GM12873 (cell line): Measurements from ENCODE around the gene MRPS9.

ENCODE experiments used
- TF ChIP-seq, protein P1 (sequence below): IDR thresholded peaks from 2 replicates; pipeline ENCODE4 v1.5.1; 2012; ENCODE audit warnings: low read depth, mild to moderate bottlenecking, moderate library complexity, low read length, control low read depth; ENCODE audit not compliant: insufficient read depth; ENCODE audit errors: missing control alignments

Gene MRPS9

DNA sequence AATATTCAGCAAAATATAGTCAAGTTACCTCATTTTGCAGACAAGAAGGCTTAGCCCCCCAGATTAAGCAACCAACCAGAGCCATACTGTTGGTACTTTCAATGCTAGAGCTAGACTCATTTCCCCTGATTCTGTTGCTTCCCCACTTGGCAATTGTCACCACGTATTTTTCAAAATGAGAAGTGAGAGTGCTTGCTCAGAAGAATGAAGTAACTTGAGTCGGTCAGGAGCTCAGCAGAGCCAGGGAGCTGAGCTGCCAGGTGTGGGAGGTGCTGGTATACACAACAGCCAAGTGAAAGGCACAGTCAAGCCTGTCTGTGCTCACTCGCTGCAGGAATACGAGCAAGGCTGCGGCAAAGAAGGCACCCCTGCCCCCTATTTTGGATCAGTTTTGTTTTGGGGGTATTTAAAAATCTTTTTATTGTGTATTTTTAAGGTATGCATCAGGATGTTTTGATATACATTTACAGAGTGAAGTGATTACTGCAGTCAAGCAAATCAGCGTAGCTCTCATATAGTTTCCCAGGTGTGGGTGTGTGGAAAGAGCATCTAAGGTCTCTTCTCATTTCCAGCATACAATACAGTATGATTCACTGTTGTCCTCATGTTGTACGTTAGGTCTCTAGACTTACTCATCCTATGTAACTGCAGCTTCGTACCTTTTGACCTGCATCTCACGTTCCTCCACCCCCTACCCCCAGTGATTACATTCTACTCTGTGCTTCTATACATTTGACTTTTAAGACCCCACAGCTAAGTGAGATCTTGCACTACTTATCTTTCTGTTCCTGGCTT is 62.4 kb downstream of the MRPS9 start:
- TF ChIP-seq, protein P1, sequence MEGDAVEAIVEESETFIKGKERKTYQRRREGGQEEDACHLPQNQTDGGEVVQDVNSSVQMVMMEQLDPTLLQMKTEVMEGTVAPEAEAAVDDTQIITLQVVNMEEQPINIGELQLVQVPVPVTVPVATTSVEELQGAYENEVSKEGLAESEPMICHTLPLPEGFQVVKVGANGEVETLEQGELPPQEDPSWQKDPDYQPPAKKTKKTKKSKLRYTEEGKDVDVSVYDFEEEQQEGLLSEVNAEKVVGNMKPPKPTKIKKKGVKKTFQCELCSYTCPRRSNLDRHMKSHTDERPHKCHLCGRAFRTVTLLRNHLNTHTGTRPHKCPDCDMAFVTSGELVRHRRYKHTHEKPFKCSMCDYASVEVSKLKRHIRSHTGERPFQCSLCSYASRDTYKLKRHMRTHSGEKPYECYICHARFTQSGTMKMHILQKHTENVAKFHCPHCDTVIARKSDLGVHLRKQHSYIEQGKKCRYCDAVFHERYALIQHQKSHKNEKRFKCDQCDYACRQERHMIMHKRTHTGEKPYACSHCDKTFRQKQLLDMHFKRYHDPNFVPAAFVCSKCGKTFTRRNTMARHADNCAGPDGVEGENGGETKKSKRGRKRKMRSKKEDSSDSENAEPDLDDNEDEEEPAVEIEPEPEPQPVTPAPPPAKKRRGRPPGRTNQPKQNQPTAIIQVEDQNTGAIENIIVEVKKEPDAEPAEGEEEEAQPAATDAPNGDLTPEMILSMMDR: no peak

DNA sequence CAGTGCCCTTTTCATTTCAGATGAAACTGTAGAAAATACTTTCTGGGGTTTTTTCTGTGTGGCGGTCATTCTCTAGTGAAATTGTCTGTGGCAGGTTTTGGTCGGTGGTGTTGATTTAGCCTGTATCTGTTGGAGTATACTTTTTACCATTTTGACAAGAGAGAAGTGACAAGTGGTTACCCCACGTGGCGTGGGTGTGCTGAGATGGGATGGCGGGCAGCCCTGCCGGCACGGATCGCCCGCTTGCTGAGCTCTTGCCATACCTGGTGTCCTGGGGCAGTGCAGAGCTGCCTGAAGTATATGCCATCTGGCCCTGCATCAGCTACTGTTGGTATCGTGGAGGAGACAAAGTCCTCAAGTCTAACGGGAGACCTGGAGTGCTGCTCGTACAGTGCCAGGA is 64.1 kb downstream of the MRPS9 start:
- TF ChIP-seq, protein P1: no peak

DNA sequence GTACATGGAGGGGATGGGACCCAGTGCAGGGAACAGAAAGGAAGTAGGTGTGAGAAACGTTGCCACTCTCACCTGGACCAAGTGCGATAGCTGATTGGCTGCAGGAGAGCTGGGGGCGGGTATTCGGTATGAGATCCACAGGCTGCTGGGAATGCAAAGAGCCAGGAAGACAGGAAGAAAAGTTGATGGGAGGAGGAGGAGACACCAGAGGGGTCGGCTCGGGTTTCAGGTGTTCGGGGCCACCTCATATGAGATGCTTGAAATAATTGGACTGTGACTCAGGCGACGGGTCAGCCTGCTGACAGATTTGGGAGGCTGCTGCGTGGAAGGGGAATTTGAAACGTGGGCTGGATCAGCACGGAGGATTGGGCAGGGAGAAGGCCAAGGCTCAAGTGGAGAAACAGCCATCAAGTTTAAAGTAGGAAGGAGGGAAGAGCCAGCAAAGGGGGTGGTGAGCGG is 65.1 kb downstream of the MRPS9 start:
- TF ChIP-seq, protein P1: no peak

DNA sequence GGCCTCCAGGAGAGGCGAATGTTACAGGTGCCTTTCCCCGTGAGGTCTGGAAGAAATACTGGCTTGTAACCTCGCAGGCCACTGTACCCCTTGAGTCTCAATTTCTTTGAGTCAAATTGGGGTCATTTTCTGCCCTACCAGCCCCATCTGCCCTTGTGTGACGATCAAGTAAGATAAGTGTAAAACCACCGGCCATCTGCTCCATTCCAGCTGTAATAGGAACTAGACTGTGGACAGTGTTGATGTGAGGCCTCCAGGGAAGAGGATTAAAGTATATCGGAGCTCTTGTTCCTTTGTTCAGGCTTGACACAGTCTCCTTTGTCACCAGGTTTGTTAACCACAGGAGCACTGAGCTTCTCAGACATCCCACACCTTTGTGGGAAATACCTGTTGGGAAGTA is 65.6 kb downstream of the MRPS9 start:
- TF ChIP-seq, protein P1: no peak

DNA sequence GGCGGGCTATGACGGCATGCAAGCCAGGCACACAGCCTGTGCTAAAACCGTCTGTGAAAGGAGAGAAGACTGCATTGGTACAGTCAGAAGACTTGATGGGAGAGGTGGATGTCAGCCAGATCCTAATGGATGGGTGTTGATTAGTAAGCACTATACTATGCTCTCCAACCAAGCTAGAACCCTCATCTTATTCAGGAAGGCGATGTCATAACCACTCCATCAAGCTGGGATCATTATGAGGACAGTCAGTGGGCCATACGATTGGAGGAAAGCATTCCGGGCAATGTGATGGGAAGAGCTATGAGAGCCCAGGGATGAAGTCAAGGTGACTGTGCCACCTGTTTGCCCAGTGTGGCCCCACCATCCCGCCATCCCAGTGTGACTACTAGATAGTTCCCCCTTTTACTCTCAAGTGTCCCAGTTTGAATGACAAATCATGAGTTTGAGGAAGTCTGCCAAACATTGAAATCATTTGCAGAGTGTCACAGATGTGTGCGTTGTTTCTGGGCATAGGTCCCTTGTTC is 66.4 kb downstream of the MRPS9 start:
- TF ChIP-seq, protein P1: no peak

DNA sequence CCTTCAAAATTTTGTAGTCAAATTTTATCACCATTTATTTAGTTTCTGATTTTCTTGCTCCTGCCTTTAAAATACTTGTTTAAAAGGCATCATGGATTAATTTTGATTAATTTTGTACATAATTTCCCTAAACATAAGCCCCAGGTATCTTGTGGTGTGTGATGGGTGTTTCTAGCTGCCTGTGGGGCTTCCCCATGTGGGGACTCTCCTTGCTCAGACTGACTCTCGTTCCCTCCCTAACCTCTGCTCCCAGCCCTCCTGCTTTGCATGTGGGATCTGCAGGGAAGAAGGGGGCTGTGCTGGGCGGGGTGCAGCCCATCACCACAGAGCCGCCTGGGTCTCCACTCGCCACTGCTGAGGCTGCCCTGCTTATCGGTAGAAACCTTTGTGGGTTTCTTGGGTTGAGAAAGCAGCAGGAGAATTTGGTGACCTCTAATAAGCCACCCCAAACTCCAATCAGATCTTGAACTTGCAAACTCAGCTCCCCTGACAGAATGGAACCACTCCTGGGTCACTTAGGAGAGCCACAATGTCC is 72.5 kb downstream of the MRPS9 start:
- TF ChIP-seq, protein P1: no peak

DNA sequence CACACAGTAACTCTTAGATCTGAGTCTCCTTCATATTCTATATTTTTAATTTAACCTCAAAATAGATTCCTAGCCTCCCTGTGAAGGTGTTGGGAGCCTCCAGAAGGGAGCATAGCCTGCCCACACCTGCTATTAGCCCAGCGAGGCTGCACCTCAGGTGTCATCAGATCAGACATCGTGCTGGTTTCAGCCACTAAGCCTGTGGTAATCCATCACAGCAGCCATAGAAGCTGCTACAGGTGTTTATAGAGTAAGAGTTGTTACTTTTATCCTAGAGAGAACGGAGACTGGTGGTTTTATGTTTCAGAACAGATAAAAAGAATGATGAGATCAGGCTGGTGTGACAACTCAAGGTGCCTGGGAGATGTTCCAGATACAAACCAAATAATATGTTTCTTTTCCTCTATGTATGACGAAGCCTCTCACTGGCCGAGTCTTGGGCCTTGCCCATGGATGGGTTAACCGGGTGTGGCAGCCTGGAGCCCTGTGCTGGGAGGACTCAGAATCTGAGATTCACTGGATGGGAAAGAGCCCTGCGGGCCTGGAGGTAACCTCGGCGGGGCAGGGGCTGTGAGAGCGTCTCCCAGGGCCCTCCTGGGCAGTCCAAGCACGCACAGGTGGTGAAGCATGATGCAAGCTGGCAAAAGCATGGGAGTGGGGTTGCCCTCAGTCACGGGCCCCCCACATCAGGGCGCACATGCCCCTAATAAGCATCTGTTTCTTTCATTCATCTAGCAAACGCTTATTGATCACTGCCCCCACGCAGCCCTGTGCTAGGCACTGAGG is 73.7 kb downstream of the MRPS9 start:
- TF ChIP-seq, protein P1: no peak
